Measurements from ENCODE around the gene DDX50.

DNA sequence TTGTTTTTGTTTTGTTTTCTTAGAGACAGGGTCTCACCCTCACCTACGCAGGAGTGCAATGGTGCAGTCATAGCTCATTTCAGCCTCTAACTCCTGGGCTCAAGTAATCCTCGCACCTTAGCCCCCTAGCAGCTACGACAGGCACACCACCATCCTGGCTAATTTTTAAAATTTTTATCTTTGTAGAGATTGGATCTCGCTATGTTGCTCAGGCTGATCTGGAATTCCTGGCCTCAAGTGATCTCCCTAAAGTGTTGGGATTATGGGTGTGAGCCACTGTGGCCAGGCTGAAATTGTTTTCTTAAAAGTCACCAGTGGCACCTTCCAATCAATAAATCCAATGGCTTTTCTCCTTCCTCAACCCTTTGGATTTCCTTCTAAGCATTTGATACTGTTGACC, 20.9 kb upstream of the DDX50 start:
- TF ChIP-seq, protein P1, sequence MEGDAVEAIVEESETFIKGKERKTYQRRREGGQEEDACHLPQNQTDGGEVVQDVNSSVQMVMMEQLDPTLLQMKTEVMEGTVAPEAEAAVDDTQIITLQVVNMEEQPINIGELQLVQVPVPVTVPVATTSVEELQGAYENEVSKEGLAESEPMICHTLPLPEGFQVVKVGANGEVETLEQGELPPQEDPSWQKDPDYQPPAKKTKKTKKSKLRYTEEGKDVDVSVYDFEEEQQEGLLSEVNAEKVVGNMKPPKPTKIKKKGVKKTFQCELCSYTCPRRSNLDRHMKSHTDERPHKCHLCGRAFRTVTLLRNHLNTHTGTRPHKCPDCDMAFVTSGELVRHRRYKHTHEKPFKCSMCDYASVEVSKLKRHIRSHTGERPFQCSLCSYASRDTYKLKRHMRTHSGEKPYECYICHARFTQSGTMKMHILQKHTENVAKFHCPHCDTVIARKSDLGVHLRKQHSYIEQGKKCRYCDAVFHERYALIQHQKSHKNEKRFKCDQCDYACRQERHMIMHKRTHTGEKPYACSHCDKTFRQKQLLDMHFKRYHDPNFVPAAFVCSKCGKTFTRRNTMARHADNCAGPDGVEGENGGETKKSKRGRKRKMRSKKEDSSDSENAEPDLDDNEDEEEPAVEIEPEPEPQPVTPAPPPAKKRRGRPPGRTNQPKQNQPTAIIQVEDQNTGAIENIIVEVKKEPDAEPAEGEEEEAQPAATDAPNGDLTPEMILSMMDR (IDR thresholded peaks at IDR 0.05): no peak
- TF ChIP-seq POLR2A (IDR thresholded peaks at IDR 0.05): no peak

All from ovary (tissue), 3 donors.